ENCODE results near the gene TECRL. TPM values are rescaled to one million over a fixed set of nuclear protein-coding genes. Genes with fewer than 3 reads are reported as not detected.

The TECRL gene
- total RNA-seq = not detected in 3 replicates
- long read RNA-seq = 0 reads

DNA sequence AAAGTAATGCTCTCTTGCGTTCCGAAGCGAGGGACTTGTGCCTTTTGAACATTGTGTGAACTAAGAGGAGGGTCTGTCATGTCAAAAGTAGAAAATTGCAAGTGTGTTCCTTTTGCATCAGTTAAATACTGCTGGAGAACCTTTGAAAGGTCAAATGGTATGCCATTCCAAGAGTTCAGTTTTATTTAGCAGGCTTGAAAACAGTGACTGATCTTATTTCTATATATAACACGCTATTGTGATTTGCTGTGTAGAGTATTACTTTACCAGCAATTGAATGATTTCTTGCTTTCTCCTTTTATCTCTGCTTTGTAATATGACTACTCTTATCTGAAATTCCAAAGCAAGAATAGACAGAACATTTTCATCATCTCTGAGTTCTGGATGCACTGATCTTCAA is at the start of gene TECRL:
TECRL (minus strand) TSS at position 151 of the 400 bp plus-strand sequence; CDS start at position 52, 99 bp downstream.
- TF ChIP-seq, protein P1, sequence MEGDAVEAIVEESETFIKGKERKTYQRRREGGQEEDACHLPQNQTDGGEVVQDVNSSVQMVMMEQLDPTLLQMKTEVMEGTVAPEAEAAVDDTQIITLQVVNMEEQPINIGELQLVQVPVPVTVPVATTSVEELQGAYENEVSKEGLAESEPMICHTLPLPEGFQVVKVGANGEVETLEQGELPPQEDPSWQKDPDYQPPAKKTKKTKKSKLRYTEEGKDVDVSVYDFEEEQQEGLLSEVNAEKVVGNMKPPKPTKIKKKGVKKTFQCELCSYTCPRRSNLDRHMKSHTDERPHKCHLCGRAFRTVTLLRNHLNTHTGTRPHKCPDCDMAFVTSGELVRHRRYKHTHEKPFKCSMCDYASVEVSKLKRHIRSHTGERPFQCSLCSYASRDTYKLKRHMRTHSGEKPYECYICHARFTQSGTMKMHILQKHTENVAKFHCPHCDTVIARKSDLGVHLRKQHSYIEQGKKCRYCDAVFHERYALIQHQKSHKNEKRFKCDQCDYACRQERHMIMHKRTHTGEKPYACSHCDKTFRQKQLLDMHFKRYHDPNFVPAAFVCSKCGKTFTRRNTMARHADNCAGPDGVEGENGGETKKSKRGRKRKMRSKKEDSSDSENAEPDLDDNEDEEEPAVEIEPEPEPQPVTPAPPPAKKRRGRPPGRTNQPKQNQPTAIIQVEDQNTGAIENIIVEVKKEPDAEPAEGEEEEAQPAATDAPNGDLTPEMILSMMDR (IDR thresholded peaks at IDR 0.05) = no peak
- Mint-ChIP-seq H3K27me3 (ENCODE audit: low read depth) (peaks cover 7% of the 10 kb centered on the region), H3K9me3 (ENCODE audit: low read depth) (no peaks in the 10 kb centered on the region), H3K27ac (ENCODE audit: unreplicated experiment) (no peak within 1 kb of the TSS), H3K4me3 (ENCODE audit: unreplicated experiment) (no peak within 1 kb of the TSS), H3K36me3 (ENCODE audit: low read depth) (no peaks in the 10 kb centered on the region), H3K4me1 (ENCODE audit: low read depth) (no peaks in the 10 kb centered on the region)
- no peak for DNase-seq (ENCODE audit: low spot score)

- Mint-ChIP-seq H3K4me3 (ENCODE audit: unreplicated experiment) (no peak overlapping the region), H3K27me3 (ENCODE audit: low read depth) (no peaks in the 10 kb centered on the region), H3K36me3 (ENCODE audit: low read depth) (no peaks in the 10 kb centered on the region), H3K4me1 (ENCODE audit: low read depth) (no peaks in the 10 kb centered on the region), H3K9me3 (ENCODE audit: low read depth) (peaks cover 34% of the 10 kb centered on the region), H3K27ac (ENCODE audit: unreplicated experiment) (no peak overlapping the region)
- TF ChIP-seq, protein P1 (IDR thresholded peaks at IDR 0.05) = no peak
- DNase-seq (ENCODE audit: low spot score) = peak; percentile 68
Observed at GRCh38 chr4:64432674-64433073, 23.4 kb upstream of the TECRL start.

GRCh38 chr4:64430933-64431332 is 21.7 kb upstream of the TECRL start:
- H3K27me3 Mint-ChIP-seq (ENCODE audit: low read depth) = no peaks in the 10 kb centered on the region
- no peaks in the 10 kb centered on the region for H3K4me1 Mint-ChIP-seq (ENCODE audit: low read depth)
- H3K36me3 Mint-ChIP-seq (ENCODE audit: low read depth) = no peaks in the 10 kb centered on the region
- TF ChIP-seq, protein P1 (IDR thresholded peaks at IDR 0.05) = no peak
- H3K4me3 Mint-ChIP-seq (ENCODE audit: unreplicated experiment) = no peak overlapping the region
- H3K27ac Mint-ChIP-seq (ENCODE audit: unreplicated experiment) = no peak overlapping the region
- peak; percentile 68 for DNase-seq (ENCODE audit: low spot score)
- peaks cover 34% of the 10 kb centered on the region for H3K9me3 Mint-ChIP-seq (ENCODE audit: low read depth)

DNA sequence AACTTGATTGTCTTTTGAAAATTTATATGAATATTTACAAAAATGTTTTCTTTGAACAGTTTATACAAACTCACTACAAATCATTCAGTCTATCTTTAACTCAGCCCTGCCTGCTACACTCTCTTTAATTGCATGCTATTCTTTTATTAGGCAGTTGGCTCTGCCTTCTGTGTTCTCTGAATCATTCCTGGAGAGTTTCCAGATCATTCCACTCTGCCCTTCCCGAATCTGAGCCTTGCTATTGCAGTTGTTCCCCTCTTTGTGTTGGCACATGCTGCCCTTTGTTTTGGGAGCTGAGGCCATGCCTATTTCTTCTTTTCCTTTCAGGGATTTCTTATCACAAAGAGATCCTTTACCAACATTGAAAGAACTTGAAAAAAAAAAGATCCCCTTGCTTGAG is 8.7 kb upstream of the TECRL start:
- Mint-ChIP-seq H3K27ac (ENCODE audit: unreplicated experiment) (no peak overlapping the region), H3K27me3 (ENCODE audit: low read depth) (peaks cover 2% of the 10 kb centered on the region)
- DNase-seq (ENCODE audit: low spot score) = no peak

GRCh38 chr4:64407000-64407399 is 2.2 kb downstream of the TECRL start:
- Mint-ChIP-seq H3K9me3 (ENCODE audit: low read depth) (no peaks in the 10 kb centered on the region), H3K27ac (ENCODE audit: unreplicated experiment) (no peak overlapping the region), H3K4me1 (ENCODE audit: low read depth) (no peaks in the 10 kb centered on the region), H3K27me3 (ENCODE audit: low read depth) (peaks cover 15% of the 10 kb centered on the region), H3K36me3 (ENCODE audit: low read depth) (no peaks in the 10 kb centered on the region), H3K4me3 (ENCODE audit: unreplicated experiment) (no peak overlapping the region)
- no peak for DNase-seq (ENCODE audit: low spot score)
- TF ChIP-seq, protein P1 (IDR thresholded peaks at IDR 0.05) = no peak

More for the DNA sequence above, 8.7 kb upstream of the TECRL start:
- no peak overlapping the region for H3K4me3 Mint-ChIP-seq (ENCODE audit: unreplicated experiment)
- TF ChIP-seq, protein P1 (IDR thresholded peaks at IDR 0.05) = no peak
- H3K4me1 Mint-ChIP-seq (ENCODE audit: low read depth) = peaks cover 3% of the 10 kb centered on the region
- no peaks in the 10 kb centered on the region for H3K9me3 Mint-ChIP-seq (ENCODE audit: low read depth)
- H3K36me3 Mint-ChIP-seq (ENCODE audit: low read depth) = no peaks in the 10 kb centered on the region

Data from chondrocyte (in vitro differentiated cells).